ENCODE results near the gene PRODH2. TPM values are rescaled to one million over a fixed set of nuclear protein-coding genes. Genes with fewer than 3 reads are reported as not detected.
A peak's percentile ranks its signal among the peaks of the same experiment; 100 is the strongest.

Gene PRODH2
- total and polyA plus RNA-seq, 2 of the 13 experiments (the other 11 are each of a cell fraction or from before 2014, with no cell fraction given), result 86.7 to 118 TPM

DNA sequence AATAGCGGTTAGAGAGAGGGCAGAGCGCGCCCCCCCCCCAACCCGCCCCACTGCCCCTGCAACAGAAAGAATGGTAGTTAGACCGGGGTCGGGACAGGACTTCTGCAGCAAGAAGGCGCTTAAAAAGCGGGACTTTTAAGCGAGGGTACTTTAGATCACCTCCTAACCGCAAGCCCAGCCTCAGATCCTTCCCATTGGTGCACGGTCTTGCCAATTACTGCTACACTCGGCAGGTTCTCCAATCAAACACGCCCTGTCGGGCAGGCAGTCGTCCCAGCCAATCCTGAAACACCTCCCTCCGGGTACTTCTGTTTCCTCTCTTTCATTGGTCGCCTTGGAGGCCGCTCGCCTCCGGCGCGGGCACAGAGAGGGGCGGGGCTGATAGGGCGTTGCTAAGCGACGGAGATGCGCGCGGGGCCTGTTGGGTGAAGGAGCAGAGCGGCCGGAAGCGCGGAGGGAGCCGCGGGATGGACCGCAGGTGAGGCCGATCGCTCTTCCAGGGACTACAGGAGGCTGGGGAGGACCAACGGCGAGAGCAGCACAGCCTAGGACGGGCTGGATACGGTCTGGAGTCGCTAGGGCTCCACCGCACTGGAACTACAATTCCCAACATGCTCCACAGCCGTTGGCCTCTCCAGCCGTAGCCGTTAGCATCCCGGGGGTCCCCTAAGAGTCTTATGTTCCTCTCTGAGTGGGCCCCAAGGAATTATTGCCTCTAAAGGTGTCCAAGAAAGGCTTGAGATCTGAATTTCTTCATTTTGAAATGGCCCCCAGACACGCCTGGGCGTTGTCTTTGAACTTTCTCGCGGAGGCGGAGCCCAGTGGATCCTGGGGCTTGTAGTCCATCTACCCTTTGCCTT, 54.7 kb downstream of the PRODH2 start, which contains the start of gene PROSER3 (continued):
- TF ChIP-seq TP53 (CRISPR knock-in tag; conservative IDR thresholded peaks at IDR 0.05) (0 out of 2 replicates have a peak, but pooled peaks have one; percentile 38), SAFB2 (CRISPR knock-in tag; IDR thresholded peaks at IDR 0.05; ENCODE audit: borderline replicate concordance, low read depth) (peak; percentile 87), ZNF639 (CRISPR knock-in tag; conservative IDR thresholded peaks at IDR 0.05) (no peak), ZSCAN9 (CRISPR knock-in tag; IDR thresholded peaks at IDR 0.05; ENCODE audit: borderline replicate concordance) (0 out of 2 replicates have a peak, but pooled peaks have one; percentile 37), ZNF670 (CRISPR knock-in tag; IDR thresholded peaks at IDR 0.05; ENCODE audit: borderline replicate concordance) (no peak), PCBP1 (IDR thresholded peaks at IDR 0.05; ENCODE audit: borderline replicate concordance, low read depth, low read length) (peak; percentile 53; the same call in 1 of the 2 replicates), MEF2D (CRISPR knock-in tag; IDR thresholded peaks at IDR 0.05) (peak; percentile 63; the same call in 1 of the 2 replicates), ZFX (CRISPR knock-in tag; IDR thresholded peaks at IDR 0.05; ENCODE audit: low read depth) (peak; percentile 80), ZNF619 (CRISPR knock-in tag; IDR thresholded peaks at IDR 0.05) (no peak), ASH2L (IDR thresholded peaks at IDR 0.05; ENCODE audit: insufficient read length, low read depth, low read length) (peak; percentile 55), SAP130 (CRISPR knock-in tag; IDR thresholded peaks at IDR 0.05; ENCODE audit: low read depth) (peak; percentile 87)
- TF ChIP-seq, protein P1, sequence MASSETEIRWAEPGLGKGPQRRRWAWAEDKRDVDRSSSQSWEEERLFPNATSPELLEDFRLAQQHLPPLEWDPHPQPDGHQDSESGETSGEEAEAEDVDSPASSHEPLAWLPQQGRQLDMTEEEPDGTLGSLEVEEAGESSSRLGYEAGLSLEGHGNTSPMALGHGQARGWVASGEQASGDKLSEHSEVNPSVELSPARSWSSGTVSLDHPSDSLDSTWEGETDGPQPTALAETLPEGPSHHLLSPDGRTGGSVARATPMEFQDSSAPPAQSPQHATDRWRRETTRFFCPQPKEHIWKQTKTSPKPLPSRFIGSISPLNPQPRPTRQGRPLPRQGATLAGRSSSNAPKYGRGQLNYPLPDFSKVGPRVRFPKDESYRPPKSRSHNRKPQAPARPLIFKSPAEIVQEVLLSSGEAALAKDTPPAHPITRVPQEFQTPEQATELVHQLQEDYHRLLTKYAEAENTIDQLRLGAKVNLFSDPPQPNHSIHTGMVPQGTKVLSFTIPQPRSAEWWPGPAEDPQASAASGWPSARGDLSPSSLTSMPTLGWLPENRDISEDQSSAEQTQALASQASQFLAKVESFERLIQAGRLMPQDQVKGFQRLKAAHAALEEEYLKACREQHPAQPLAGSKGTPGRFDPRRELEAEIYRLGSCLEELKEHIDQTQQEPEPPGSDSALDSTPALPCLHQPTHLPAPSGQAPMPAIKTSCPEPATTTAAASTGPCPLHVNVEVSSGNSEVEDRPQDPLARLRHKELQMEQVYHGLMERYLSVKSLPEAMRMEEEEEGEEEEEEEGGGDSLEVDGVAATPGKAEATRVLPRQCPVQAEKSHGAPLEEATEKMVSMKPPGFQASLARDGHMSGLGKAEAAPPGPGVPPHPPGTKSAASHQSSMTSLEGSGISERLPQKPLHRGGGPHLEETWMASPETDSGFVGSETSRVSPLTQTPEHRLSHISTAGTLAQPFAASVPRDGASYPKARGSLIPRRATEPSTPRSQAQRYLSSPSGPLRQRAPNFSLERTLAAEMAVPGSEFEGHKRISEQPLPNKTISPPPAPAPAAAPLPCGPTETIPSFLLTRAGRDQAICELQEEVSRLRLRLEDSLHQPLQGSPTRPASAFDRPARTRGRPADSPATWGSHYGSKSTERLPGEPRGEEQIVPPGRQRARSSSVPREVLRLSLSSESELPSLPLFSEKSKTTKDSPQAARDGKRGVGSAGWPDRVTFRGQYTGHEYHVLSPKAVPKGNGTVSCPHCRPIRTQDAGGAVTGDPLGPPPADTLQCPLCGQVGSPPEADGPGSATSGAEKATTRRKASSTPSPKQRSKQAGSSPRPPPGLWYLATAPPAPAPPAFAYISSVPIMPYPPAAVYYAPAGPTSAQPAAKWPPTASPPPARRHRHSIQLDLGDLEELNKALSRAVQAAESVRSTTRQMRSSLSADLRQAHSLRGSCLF (CRISPR knock-in tag; IDR thresholded peaks at IDR 0.05; ENCODE audit: borderline replicate concordance), result no peak
- TF ChIP-seq, protein P2, sequence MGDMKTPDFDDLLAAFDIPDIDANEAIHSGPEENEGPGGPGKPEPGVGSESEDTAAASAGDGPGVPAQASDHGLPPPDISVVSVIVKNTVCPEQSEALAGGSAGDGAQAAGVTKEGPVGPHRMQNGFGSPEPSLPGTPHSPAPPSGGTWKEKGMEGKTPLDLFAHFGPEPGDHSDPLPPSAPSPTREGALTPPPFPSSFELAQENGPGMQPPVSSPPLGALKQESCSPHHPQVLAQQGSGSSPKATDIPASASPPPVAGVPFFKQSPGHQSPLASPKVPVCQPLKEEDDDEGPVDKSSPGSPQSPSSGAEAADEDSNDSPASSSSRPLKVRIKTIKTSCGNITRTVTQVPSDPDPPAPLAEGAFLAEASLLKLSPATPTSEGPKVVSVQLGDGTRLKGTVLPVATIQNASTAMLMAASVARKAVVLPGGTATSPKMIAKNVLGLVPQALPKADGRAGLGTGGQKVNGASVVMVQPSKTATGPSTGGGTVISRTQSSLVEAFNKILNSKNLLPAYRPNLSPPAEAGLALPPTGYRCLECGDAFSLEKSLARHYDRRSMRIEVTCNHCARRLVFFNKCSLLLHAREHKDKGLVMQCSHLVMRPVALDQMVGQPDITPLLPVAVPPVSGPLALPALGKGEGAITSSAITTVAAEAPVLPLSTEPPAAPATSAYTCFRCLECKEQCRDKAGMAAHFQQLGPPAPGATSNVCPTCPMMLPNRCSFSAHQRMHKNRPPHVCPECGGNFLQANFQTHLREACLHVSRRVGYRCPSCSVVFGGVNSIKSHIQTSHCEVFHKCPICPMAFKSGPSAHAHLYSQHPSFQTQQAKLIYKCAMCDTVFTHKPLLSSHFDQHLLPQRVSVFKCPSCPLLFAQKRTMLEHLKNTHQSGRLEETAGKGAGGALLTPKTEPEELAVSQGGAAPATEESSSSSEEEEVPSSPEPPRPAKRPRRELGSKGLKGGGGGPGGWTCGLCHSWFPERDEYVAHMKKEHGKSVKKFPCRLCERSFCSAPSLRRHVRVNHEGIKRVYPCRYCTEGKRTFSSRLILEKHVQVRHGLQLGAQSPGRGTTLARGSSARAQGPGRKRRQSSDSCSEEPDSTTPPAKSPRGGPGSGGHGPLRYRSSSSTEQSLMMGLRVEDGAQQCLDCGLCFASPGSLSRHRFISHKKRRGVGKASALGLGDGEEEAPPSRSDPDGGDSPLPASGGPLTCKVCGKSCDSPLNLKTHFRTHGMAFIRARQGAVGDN (CRISPR knock-in tag; IDR thresholded peaks at IDR 0.05), result peak; percentile 61; the same call in 1 of the 2 replicates
- TF ChIP-seq, protein P3, sequence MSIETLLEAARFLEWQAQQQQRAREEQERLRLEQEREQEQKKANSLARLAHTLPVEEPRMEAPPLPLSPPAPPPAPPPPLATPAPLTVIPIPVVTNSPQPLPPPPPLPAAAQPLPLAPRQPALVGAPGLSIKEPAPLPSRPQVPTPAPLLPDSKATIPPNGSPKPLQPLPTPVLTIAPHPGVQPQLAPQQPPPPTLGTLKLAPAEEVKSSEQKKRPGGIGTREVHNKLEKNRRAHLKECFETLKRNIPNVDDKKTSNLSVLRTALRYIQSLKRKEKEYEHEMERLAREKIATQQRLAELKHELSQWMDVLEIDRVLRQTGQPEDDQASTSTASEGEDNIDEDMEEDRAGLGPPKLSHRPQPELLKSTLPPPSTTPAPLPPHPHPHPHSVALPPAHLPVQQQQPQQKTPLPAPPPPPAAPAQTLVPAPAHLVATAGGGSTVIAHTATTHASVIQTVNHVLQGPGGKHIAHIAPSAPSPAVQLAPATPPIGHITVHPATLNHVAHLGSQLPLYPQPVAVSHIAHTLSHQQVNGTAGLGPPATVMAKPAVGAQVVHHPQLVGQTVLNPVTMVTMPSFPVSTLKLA (IDR thresholded peaks at IDR 0.05), result 0 out of 2 replicates have a peak, but pooled peaks have one; percentile 12
